Measurements from ENCODE around the gene ENPP5. TPM values are rescaled to one million over a fixed set of nuclear protein-coding genes. Genes with fewer than 3 reads are reported as not detected.

The ENPP5 gene
- polyA plus RNA-seq, 1 donor (not counting 4 experiments of a cell fraction or from before 2014, with no cell fraction given): 0.07 TPM

- H3K27ac ChIP-seq (ENCODE audit: control insufficient read depth, insufficient read depth, low read length): no peak overlapping the region
- H3K4me3 ChIP-seq (ENCODE audit: control insufficient read depth in 2 of 3, extremely low read depth in 1 of 3, insufficient read depth in 2 of 3, low read depth in 1 of 3, low read length in 3 of 3): no peak overlapping the region
- no peaks in the 10 kb centered on the region for H3K36me3 ChIP-seq (ENCODE audit: control insufficient read depth in 2 of 2, extremely low read depth in 1 of 2, insufficient read depth in 2 of 2, low read length in 2 of 2)
- no peaks in the 10 kb centered on the region for H3K79me2 ChIP-seq (ENCODE audit: control insufficient read depth, insufficient read depth, low read length)
- H3K4me1 ChIP-seq (ENCODE audit: control insufficient read depth, extremely low read depth, insufficient read depth, low read length): no peaks in the 10 kb centered on the region
- no peak overlapping the region for H3K9ac ChIP-seq (ENCODE audit: control insufficient read depth, extremely low read depth, insufficient read depth, low read length)
- H3K9me3 ChIP-seq (ENCODE audit: control insufficient read depth, low read depth, low read length): no peaks in the 10 kb centered on the region
- DNase-seq (ENCODE audit: low read depth, low spot score): no peak
- H3K4me2 ChIP-seq (ENCODE audit: control insufficient read depth, extremely low read depth, insufficient read depth, low read depth, low read length): no peak overlapping the region
- no peak overlapping the region for H2AFZ ChIP-seq (ENCODE audit: control insufficient read depth, low read length)
- no peak for TF ChIP-seq CTCF (optimal IDR thresholded peaks at IDR 0.05 in 1 of 3, IDR thresholded peaks at IDR 0.05 in 1 of 3, conservative IDR thresholded peaks at IDR 0.05 in 1 of 3; ENCODE audit: extremely low read depth in 1 of 3, insufficient read depth in 2 of 3, low read length in 3 of 3)
- TF ChIP-seq EZH2 (IDR thresholded peaks at IDR 0.05; ENCODE audit: low read length): no peak
- dilution Hi-C loops (cut with MboI; ENCODE audit: extremely low pct_ligation_motif_present, low sequenced_read_pairs): no loop called here
- FAIRE-seq: no peak
- H3K9me1 ChIP-seq (ENCODE audit: control insufficient read depth, extremely low read depth, insufficient read depth, low read length): no peaks in the 10 kb centered on the region
- peaks cover 2% of the 10 kb centered on the region for H3K27me3 ChIP-seq (ENCODE audit: control insufficient read depth, extremely low read depth, insufficient read depth, low read length)
- no peaks in the 10 kb centered on the region for H4K20me1 ChIP-seq (ENCODE audit: control insufficient read depth, extremely low read depth, insufficient read depth, low read length)
Measured at GRCh38 chr6:46136831-46137230, 33.9 kb downstream of the ENPP5 start.

DNA sequence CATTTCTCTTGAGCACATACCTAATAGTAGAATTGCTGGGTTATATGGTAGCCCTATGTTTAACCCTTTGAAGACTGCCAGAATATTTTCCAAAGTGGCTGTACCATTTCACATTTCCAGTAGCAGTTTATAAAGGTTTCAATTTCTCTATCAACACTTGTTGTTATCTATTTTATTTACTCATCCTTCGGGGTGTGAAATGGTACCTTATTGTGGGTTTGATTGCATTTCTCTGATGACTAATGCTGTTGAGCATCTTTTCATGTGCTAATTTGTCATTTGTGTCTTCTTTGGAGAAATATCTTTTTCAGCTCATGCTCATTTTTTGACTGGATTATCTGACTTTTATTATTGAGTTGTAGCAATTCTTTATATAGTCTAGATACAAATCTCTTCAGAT lies 35.6 kb downstream of the ENPP5 start:
- no peak overlapping the region for H3K9ac ChIP-seq (ENCODE audit: control insufficient read depth, extremely low read depth, insufficient read depth, low read length)
- dilution Hi-C loops (cut with MboI; ENCODE audit: extremely low pct_ligation_motif_present, low sequenced_read_pairs): no loop called here
- H3K79me2 ChIP-seq (ENCODE audit: control insufficient read depth, insufficient read depth, low read length): no peaks in the 10 kb centered on the region
- no peaks in the 10 kb centered on the region for H4K20me1 ChIP-seq (ENCODE audit: control insufficient read depth, extremely low read depth, insufficient read depth, low read length)
- H3K36me3 ChIP-seq (ENCODE audit: control insufficient read depth in 2 of 2, extremely low read depth in 1 of 2, insufficient read depth in 2 of 2, low read length in 2 of 2): no peaks in the 10 kb centered on the region
- H3K27me3 ChIP-seq (ENCODE audit: control insufficient read depth, extremely low read depth, insufficient read depth, low read length): peaks cover 5% of the 10 kb centered on the region
- no peak overlapping the region for H3K4me3 ChIP-seq (ENCODE audit: control insufficient read depth in 2 of 3, extremely low read depth in 1 of 3, insufficient read depth in 2 of 3, low read depth in 1 of 3, low read length in 3 of 3)
- H3K9me1 ChIP-seq (ENCODE audit: control insufficient read depth, extremely low read depth, insufficient read depth, low read length): no peaks in the 10 kb centered on the region
- no peak overlapping the region for H2AFZ ChIP-seq (ENCODE audit: control insufficient read depth, low read length)
- H3K4me2 ChIP-seq (ENCODE audit: control insufficient read depth, extremely low read depth, insufficient read depth, low read depth, low read length): no peak overlapping the region
- H3K4me1 ChIP-seq (ENCODE audit: control insufficient read depth, extremely low read depth, insufficient read depth, low read length): no peaks in the 10 kb centered on the region
- TF ChIP-seq EZH2 (IDR thresholded peaks at IDR 0.05; ENCODE audit: low read length) (no peak), CTCF (optimal IDR thresholded peaks at IDR 0.05 in 1 of 3, IDR thresholded peaks at IDR 0.05 in 1 of 3, conservative IDR thresholded peaks at IDR 0.05 in 1 of 3; ENCODE audit: extremely low read depth in 1 of 3, insufficient read depth in 2 of 3, low read length in 3 of 3) (no peak)
- H3K27ac ChIP-seq (ENCODE audit: control insufficient read depth, insufficient read depth, low read length): no peak overlapping the region
- H3K9me3 ChIP-seq (ENCODE audit: control insufficient read depth, low read depth, low read length): no peaks in the 10 kb centered on the region
- FAIRE-seq (no peak), DNase-seq (ENCODE audit: low read depth, low spot score) (no peak)
